ENCODE data around the gene KCNQ1.

GRCh38 chr11:2461253-2461955, 16.6 kb downstream of the KCNQ1 start:
- TF ChIP-seq, protein P1, sequence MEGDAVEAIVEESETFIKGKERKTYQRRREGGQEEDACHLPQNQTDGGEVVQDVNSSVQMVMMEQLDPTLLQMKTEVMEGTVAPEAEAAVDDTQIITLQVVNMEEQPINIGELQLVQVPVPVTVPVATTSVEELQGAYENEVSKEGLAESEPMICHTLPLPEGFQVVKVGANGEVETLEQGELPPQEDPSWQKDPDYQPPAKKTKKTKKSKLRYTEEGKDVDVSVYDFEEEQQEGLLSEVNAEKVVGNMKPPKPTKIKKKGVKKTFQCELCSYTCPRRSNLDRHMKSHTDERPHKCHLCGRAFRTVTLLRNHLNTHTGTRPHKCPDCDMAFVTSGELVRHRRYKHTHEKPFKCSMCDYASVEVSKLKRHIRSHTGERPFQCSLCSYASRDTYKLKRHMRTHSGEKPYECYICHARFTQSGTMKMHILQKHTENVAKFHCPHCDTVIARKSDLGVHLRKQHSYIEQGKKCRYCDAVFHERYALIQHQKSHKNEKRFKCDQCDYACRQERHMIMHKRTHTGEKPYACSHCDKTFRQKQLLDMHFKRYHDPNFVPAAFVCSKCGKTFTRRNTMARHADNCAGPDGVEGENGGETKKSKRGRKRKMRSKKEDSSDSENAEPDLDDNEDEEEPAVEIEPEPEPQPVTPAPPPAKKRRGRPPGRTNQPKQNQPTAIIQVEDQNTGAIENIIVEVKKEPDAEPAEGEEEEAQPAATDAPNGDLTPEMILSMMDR (IDR thresholded peaks at IDR 0.05) = no peak
- peak in 2 of 3 donors; percentile 31 to 44 for TF ChIP-seq POLR2A (IDR thresholded peaks at IDR 0.05)

All from body of pancreas (tissue), 4 donors.